SK-N-SH (cell line): ENCODE measurements around the gene NTN5. TPM values are rescaled to one million over a fixed set of nuclear protein-coding genes. Genes with fewer than 3 reads are reported as not detected.

ENCODE experiments used
- CTCF ChIA-PET: fragments of 300-600, 350-600 bp; formaldehyde crosslinking; extraction: SDS; loops from one replicate; lab custom pipeline; 2021; lab: Yijun Ruan, JAX
- POLR2A ChIA-PET: fragments of 350-600 bp; sonication (Branson Sonifier 250); formaldehyde crosslinking; extraction: SDS; loops from one replicate; lab custom pipeline; 2020; ENCODE audit warnings: antibody characterized with exemption, inconsistent platforms; lab: Yijun Ruan, JAX
- DNase-seq: peaks from one replicate; pipeline ENCODE4 v3.0.0; 2012
- H2AFZ ChIP-seq: fragments of 200-600 bp; sonication (generic); 2 replicates; pipeline ENCODE4 v1.8.1; 2016; ENCODE audit warnings: antibody characterized with exemption, mild to moderate bottlenecking, low read depth
- H3F3A ChIP-seq: fragments of 200-600 bp; sonication (generic); replicated peaks from 2 replicates; pipeline ENCODE3; 2016; ENCODE audit warnings: antibody characterized with exemption, mild to moderate bottlenecking; ENCODE audit not compliant: insufficient read depth
- H3K27ac ChIP-seq, 2 experiments: fragments of 200-500 bp in 1 of 2; fragments of 200-600 bp in 1 of 2; sonication (Bioruptor generic) in 1 of 2; sonication (generic), shearing (Covaris generic) in 1 of 2; 2 replicates each; pipeline versions ENCODE4 v1.5.1 to v1.6.1; 2014 to 2016; ENCODE audit warnings: low read depth in 2 of 2, inconsistent platforms in 1 of 2, low read length in 1 of 2, mild to moderate bottlenecking in 1 of 2, mixed read lengths in 1 of 2
- H3K27me3 ChIP-seq: fragments of 200-600 bp; sonication (generic), shearing (Covaris generic); 2 replicates; pipeline ENCODE4 v1.6.1; 2016; ENCODE audit warnings: mixed run types; ENCODE audit not compliant: insufficient read depth
- H3K36me3 ChIP-seq, 2 experiments: fragments of 200-500 bp in 1 of 2; fragments of 200-600 bp in 1 of 2; sonication (Bioruptor generic) in 1 of 2; sonication (generic) in 1 of 2; replicated peaks in 1 of 2; 2 replicates each; pipeline versions ENCODE3 to v1.5.1; 2014 to 2016; ENCODE audit warnings: low read length in 1 of 2, mild to moderate bottlenecking in 1 of 2; ENCODE audit not compliant: insufficient read depth in 2 of 2, control insufficient read depth in 1 of 2
- H3K4me1 ChIP-seq, 2 experiments: fragments of 200-500 bp in 1 of 2; fragments of 200-600 bp in 1 of 2; sonication (Bioruptor generic) in 1 of 2; sonication (generic), shearing (Covaris generic) in 1 of 2; 2 replicates each; pipeline versions ENCODE4 v1.5.1 to v1.6.1; 2014 to 2016; ENCODE audit warnings: low read depth in 1 of 2, low read length in 1 of 2, mixed run types in 1 of 2; ENCODE audit not compliant: insufficient read depth in 2 of 2, control insufficient read depth in 1 of 2
- H3K4me2 ChIP-seq: fragments of 200-600 bp; sonication (generic), shearing (Covaris generic); 2 replicates; pipeline ENCODE4 v1.6.1; 2017; ENCODE audit warnings: mixed run types
- H3K4me3 ChIP-seq, 2 experiments: fragments of 200-500 bp in 1 of 2; fragments of 200-600 bp in 1 of 2; sonication (Bioruptor generic) in 1 of 2; sonication (generic), shearing (Covaris generic) in 1 of 2; 2 replicates each; pipeline versions ENCODE4 v1.5.1 to v1.8.1; 2014 to 2016; ENCODE audit warnings: low read depth in 2 of 2, inconsistent platforms in 1 of 2, low read length in 1 of 2, mild to moderate bottlenecking in 1 of 2, mixed read lengths in 1 of 2, moderate library complexity in 1 of 2
- H3K79me2 ChIP-seq: fragments of 200-600 bp; sonication (generic); 2 replicates; pipeline ENCODE4 v1.8.1; 2017; ENCODE audit warnings: mild to moderate bottlenecking; ENCODE audit not compliant: insufficient read depth
- H3K9ac ChIP-seq: fragments of 200-600 bp; sonication (generic); 2 replicates; pipeline ENCODE4 v1.6.1; 2017; ENCODE audit warnings: mixed run types
- H3K9me2 ChIP-seq: fragments of 200-600 bp; sonication (generic); 2 replicates; pipeline ENCODE4 v1.6.1; 2017; ENCODE audit warnings: mixed run types
- H3K9me3 ChIP-seq: fragments of 200-600 bp; sonication (generic); 2 replicates; pipeline ENCODE4 v1.6.1; 2017; ENCODE audit warnings: mixed run types, mild to moderate bottlenecking, moderate library complexity
- H4K20me1 ChIP-seq: fragments of 200-600 bp; sonication (generic); 2 replicates; pipeline ENCODE4 v1.6.1; 2017; ENCODE audit warnings: mild to moderate bottlenecking, mixed run types; ENCODE audit not compliant: insufficient read depth
- CHD2 ChIP-seq: fragments of 150-350 bp; IDR thresholded peaks from 2 replicates; pipeline ENCODE4 v1.6.1; 2018; ENCODE audit warnings: low read length; ENCODE audit not compliant: partially characterized antibody
- ELF1 ChIP-seq: IDR thresholded peaks from 2 replicates; pipeline ENCODE4 v1.4.0; 2012
- FOSL2 ChIP-seq: IDR thresholded peaks from 2 replicates; pipeline ENCODE4 v1.4.0; 2012; ENCODE audit warnings: low read depth, mild to moderate bottlenecking, moderate library complexity, borderline replicate concordance
- FOXJ3 ChIP-seq: sonication (generic); formaldehyde crosslinking; IDR thresholded peaks from 2 replicates; pipeline ENCODE4 v1.5.1; 2020; ENCODE audit warnings: mild to moderate bottlenecking, missing genetic modification reagents
- FOXM1 ChIP-seq: IDR thresholded peaks from 2 replicates; pipeline ENCODE4 v1.4.0; 2012; ENCODE audit warnings: low read depth, mild to moderate bottlenecking
- GATA2 ChIP-seq: sonication (generic); formaldehyde crosslinking; IDR thresholded peaks from 2 replicates; pipeline ENCODE4 v1.5.0; 2020; ENCODE audit warnings: mild to moderate bottlenecking, missing genetic modification reagents
- JUND ChIP-seq: IDR thresholded peaks from 2 replicates; pipeline ENCODE4 v1.4.0; 2012
- MAX ChIP-seq: IDR thresholded peaks from 2 replicates; pipeline ENCODE4 v1.4.0; 2012; ENCODE audit warnings: low read depth
- MEF2A ChIP-seq: IDR thresholded peaks from 2 replicates; pipeline ENCODE4 v1.4.0; 2012; ENCODE audit warnings: low read depth, borderline replicate concordance
- MXI1 ChIP-seq: IDR thresholded peaks from 2 replicates; pipeline ENCODE4 v1.6.1; 2012; ENCODE audit warnings: mild to moderate bottlenecking, low read depth, low read length, improper control_type of control experiment
- NRF1 ChIP-seq: IDR thresholded peaks from 2 replicates; pipeline ENCODE4 v1.6.1; 2012; ENCODE audit warnings: low read depth, mild to moderate bottlenecking, low read length
- PBX3 ChIP-seq: IDR thresholded peaks from 2 replicates; pipeline ENCODE4; 2012
- POLR2AphosphoS5 ChIP-seq: IDR thresholded peaks from 2 replicates; pipeline ENCODE4 v1.6.1; 2012; ENCODE audit warnings: low read depth, low read length
- RAD21 ChIP-seq: IDR thresholded peaks from 2 replicates; pipeline ENCODE4 v1.6.1; 2012; ENCODE audit warnings: mild to moderate bottlenecking, low read length
- RCOR1 ChIP-seq: fragments of 150-350 bp; IDR thresholded peaks from 2 replicates; pipeline ENCODE4 v1.6.1; 2017; ENCODE audit warnings: antibody characterized with exemption, low read length
- REST ChIP-seq: IDR thresholded peaks from 2 replicates; pipeline ENCODE4 v1.6.1; 2012; ENCODE audit warnings: mild to moderate bottlenecking, low read depth, low read length, moderate library complexity
- RFX5 ChIP-seq: IDR thresholded peaks from 2 replicates; pipeline ENCODE4 v1.6.1; 2012; ENCODE audit warnings: mild to moderate bottlenecking, improper control_type of control experiment, low read length
- RXRA ChIP-seq: IDR thresholded peaks from 2 replicates; pipeline ENCODE4 v1.4.0; 2012; ENCODE audit warnings: low read depth, mild to moderate bottlenecking, borderline replicate concordance
- SIN3A ChIP-seq: IDR thresholded peaks from 2 replicates; pipeline ENCODE4 v1.6.1; 2012; ENCODE audit warnings: low read depth, mild to moderate bottlenecking, low read length, moderate library complexity, borderline replicate concordance
- SMC3 ChIP-seq: IDR thresholded peaks from 2 replicates; pipeline ENCODE4 v1.6.1; 2012; ENCODE audit warnings: low read depth, low read length, improper control_type of control experiment
- TAF1 ChIP-seq: IDR thresholded peaks from 2 replicates; pipeline ENCODE4 v1.6.1; 2012; ENCODE audit warnings: low read depth, mild to moderate bottlenecking, low read length, moderate library complexity, borderline replicate concordance
- USF1 ChIP-seq: IDR thresholded peaks from 2 replicates; pipeline ENCODE4 v1.4.0; 2012; ENCODE audit warnings: low read depth, borderline replicate concordance
- YY1 ChIP-seq: IDR thresholded peaks from 2 replicates; pipeline ENCODE4 v1.4.0; 2012; ENCODE audit warnings: low read depth, mild to moderate bottlenecking
- ZBTB33 ChIP-seq: IDR thresholded peaks from 2 replicates; pipeline ENCODE4 v1.4.0; 2012; ENCODE audit warnings: low read depth, borderline replicate concordance
- WGBS: methylation state at CpG from one replicate; pipeline ENCODE4 v1.1.6; 2017; ENCODE audit warnings: low lambda C conversion rate; 5-methylcytosine and 5-hydroxymethylcytosine counted together
- polyA plus RNA-seq, 3 experiments: library from polyadenylated mRNA; depleted of rRNA; stranded (reverse); fragments of >200 nt; gene quantifications; 2 replicates each; pipeline ENCODE4 v1.2.3, GENCODE V29; 2012
- TF ChIP-seq, protein P1 (sequence below): fragments of 200-600 bp; sonication (generic); IDR thresholded peaks from 2 replicates; pipeline ENCODE4 v1.6.1; 2017; ENCODE audit warnings: antibody characterized with exemption, mild to moderate bottlenecking, moderate library complexity

The NTN5 gene
- polyA plus RNA-seq, 1 of the 3 experiments (the other 2 are of a cell fraction) = 0.74 TPM

DNA sequence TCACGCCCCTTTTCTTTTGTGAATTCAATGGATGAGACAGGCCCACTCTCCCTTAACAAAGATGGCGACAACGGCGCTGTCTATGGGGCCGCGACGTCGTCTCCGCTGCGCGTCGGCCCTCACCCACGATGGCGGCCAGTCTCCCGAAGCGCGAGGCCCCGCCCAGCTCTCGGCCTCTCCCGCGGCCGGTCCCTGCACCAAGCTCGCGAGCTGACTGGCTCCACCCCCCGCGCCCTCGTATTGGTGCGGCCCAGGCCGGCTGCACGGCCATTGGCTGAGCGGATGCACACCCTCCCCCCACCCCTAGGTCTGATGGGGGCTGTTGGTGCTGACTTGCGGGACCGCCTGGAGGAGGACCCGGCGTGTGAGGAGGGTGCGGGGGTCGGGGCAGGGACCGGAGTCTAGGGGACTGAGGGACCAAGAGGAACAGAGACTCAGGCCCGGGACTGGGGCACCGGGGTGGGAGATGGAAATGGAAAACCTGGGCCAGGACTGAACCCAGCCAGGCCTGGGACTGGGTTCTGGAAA, 48.7 kb downstream of the NTN5 start:
- Histone ChIP-seq H3K27ac (peak overlapping the region; percentile 78 to 98), H3K9me2 (no peaks in the 10 kb centered on the region), H3K27me3 (no peaks in the 10 kb centered on the region), H4K20me1 (no peaks in the 10 kb centered on the region), H3K9ac (peak overlapping the region; percentile 74), H3K4me1 (peaks cover 4 to 26% of the 10 kb centered on the region in 2 experiments; a peak in 2 of 4 replicates), H3K9me3 (no peaks in the 10 kb centered on the region), H3K4me2 (peak overlapping the region; percentile 98), H3K4me3 (peak overlapping the region; percentile 64 to 68), H3K79me2 (peaks cover 10% of the 10 kb centered on the region), H2AFZ (peak overlapping the region; percentile 77; the same call in 1 of the 2 replicates), H3F3A (peaks cover 22% of the 10 kb centered on the region), H3K36me3 (peaks cover 3 to 4% of the 10 kb centered on the region in 2 experiments)
- no peak for TF ChIP-seq NRF1
- TF ChIP-seq FOSL2 = no peak
- TF ChIP-seq JUND = no peak
- no peak for TF ChIP-seq SMC3
- TF ChIP-seq MAX = peak; percentile 36; the same call in 1 of the 2 replicates
- no peak for TF ChIP-seq REST
- TF ChIP-seq GATA2 (CRISPR knock-in tag) = no peak
- TF ChIP-seq, protein P1, sequence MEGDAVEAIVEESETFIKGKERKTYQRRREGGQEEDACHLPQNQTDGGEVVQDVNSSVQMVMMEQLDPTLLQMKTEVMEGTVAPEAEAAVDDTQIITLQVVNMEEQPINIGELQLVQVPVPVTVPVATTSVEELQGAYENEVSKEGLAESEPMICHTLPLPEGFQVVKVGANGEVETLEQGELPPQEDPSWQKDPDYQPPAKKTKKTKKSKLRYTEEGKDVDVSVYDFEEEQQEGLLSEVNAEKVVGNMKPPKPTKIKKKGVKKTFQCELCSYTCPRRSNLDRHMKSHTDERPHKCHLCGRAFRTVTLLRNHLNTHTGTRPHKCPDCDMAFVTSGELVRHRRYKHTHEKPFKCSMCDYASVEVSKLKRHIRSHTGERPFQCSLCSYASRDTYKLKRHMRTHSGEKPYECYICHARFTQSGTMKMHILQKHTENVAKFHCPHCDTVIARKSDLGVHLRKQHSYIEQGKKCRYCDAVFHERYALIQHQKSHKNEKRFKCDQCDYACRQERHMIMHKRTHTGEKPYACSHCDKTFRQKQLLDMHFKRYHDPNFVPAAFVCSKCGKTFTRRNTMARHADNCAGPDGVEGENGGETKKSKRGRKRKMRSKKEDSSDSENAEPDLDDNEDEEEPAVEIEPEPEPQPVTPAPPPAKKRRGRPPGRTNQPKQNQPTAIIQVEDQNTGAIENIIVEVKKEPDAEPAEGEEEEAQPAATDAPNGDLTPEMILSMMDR = no peak
- no peak for TF ChIP-seq MEF2A
- no peak; the same call in 1 of the 2 replicates for TF ChIP-seq POLR2AphosphoS5
- TF ChIP-seq TAF1 = no peak; the same call in 1 of the 2 replicates
- no peak for TF ChIP-seq FOXJ3 (CRISPR knock-in tag)
- TF ChIP-seq SIN3A = no peak
- TF ChIP-seq YY1 = peak; percentile 99
- no peak for TF ChIP-seq ELF1
- TF ChIP-seq RCOR1 = no peak
- peak; percentile 85; the same call in 1 of the 2 replicates for TF ChIP-seq ZBTB33
- no peak for TF ChIP-seq FOXM1
- TF ChIP-seq RAD21 = no peak
- no peak for TF ChIP-seq RXRA
- TF ChIP-seq CHD2 = peak; percentile 92
- no peak for TF ChIP-seq USF1
- peak; percentile 46; the same call in 1 of the 2 replicates for TF ChIP-seq MXI1
- TF ChIP-seq RFX5 = peak; percentile 74
- TF ChIP-seq PBX3 = no peak
- DNase-seq = peak; percentile 97
- POLR2A ChIA-PET = interaction anchor here (0.9 to 1.5 kb wide), 5 partner anchors 8 to 27 kb away, joined by 3 to 13 read pairs (median 5); partner anchors contain the start of gene CA11
- CTCF ChIA-PET = interaction anchor here (1.6 to 2.2 kb wide), 2 partner anchors 16 to 35 kb away, joined by 5 to 7 read pairs; no protein-coding TSS in a partner anchor
- WGBS = 10% methylated on average over 35 of the region's 40 CpGs
